RPMI8226 (cell line): Measurements from ENCODE around the gene KCNH3.
"Not testable (repeated sequence)": the region's sequence is repeated elsewhere in the genome, so short reads cannot be mapped to it uniquely, and the experiment has no call there.

Experiments used
- DNase-seq: peaks from one replicate; pipeline ENCODE4 v3.0.0-alpha.2; 2015

Gene KCNH3

GRCh38 chr12:49599961-49600360 lies 61.1 kb downstream of the KCNH3 start:
- no peak for DNase-seq

- no peak for DNase-seq
These were observed 64.9 kb downstream of the KCNH3 start for GRCh38 chr12:49603721-49604120.

- no peak for DNase-seq
These were observed 66.0 kb downstream of the KCNH3 start for GRCh38 chr12:49604856-49605255.

GRCh38 chr12:49605539-49605938 lies 66.7 kb downstream of the KCNH3 start, which contains the start of gene FAM186B:
TSS of gene FAM186B (minus strand) at chr12:49605639. CDS start at chr12:49605477, 162 bp downstream.
- not testable (repeated sequence) for DNase-seq
